Measurements from ENCODE around the gene FAM98B.

Gene FAM98B

GRCh38 chr15:38460543-38460942, 6.6 kb downstream of the FAM98B start:
- TF ChIP-seq, protein P1, sequence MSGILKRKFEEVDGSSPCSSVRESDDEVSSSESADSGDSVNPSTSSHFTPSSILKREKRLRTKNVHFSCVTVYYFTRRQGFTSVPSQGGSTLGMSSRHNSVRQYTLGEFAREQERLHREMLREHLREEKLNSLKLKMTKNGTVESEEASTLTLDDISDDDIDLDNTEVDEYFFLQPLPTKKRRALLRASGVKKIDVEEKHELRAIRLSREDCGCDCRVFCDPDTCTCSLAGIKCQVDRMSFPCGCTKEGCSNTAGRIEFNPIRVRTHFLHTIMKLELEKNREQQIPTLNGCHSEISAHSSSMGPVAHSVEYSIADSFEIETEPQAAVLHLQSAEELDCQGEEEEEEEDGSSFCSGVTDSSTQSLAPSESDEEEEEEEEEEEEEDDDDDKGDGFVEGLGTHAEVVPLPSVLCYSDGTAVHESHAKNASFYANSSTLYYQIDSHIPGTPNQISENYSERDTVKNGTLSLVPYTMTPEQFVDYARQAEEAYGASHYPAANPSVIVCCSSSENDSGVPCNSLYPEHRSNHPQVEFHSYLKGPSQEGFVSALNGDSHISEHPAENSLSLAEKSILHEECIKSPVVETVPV (CRISPR knock-in tag; IDR thresholded peaks at IDR 0.05): no peak
- TF ChIP-seq ESRRG (CRISPR knock-in tag; IDR thresholded peaks at IDR 0.05): no peak
- no peak for TF ChIP-seq BACH2 (CRISPR knock-in tag; IDR thresholded peaks at IDR 0.05; ENCODE audit: borderline replicate concordance)
- TF ChIP-seq POU6F1 (CRISPR knock-in tag; IDR thresholded peaks at IDR 0.05; ENCODE audit: borderline replicate concordance, low read depth): no peak
- TF ChIP-seq ZNF8 (CRISPR knock-in tag; IDR thresholded peaks at IDR 0.05): no peak
- TF ChIP-seq ZFP30 (CRISPR knock-in tag; IDR thresholded peaks at IDR 0.05): no peak
- no peak for TF ChIP-seq CSDC2 (CRISPR knock-in tag; IDR thresholded peaks at IDR 0.05)
- TF ChIP-seq TCF4 (CRISPR knock-in tag; IDR thresholded peaks at IDR 0.05; ENCODE audit: borderline replicate concordance): no peak
- TF ChIP-seq OSR1 (CRISPR knock-in tag; IDR thresholded peaks at IDR 0.05): no peak
- TF ChIP-seq ZNF70 (CRISPR knock-in tag; IDR thresholded peaks at IDR 0.05): no peak
- no peak for TF ChIP-seq RARB (CRISPR knock-in tag; IDR thresholded peaks at IDR 0.05)
- TF ChIP-seq, protein P2, sequence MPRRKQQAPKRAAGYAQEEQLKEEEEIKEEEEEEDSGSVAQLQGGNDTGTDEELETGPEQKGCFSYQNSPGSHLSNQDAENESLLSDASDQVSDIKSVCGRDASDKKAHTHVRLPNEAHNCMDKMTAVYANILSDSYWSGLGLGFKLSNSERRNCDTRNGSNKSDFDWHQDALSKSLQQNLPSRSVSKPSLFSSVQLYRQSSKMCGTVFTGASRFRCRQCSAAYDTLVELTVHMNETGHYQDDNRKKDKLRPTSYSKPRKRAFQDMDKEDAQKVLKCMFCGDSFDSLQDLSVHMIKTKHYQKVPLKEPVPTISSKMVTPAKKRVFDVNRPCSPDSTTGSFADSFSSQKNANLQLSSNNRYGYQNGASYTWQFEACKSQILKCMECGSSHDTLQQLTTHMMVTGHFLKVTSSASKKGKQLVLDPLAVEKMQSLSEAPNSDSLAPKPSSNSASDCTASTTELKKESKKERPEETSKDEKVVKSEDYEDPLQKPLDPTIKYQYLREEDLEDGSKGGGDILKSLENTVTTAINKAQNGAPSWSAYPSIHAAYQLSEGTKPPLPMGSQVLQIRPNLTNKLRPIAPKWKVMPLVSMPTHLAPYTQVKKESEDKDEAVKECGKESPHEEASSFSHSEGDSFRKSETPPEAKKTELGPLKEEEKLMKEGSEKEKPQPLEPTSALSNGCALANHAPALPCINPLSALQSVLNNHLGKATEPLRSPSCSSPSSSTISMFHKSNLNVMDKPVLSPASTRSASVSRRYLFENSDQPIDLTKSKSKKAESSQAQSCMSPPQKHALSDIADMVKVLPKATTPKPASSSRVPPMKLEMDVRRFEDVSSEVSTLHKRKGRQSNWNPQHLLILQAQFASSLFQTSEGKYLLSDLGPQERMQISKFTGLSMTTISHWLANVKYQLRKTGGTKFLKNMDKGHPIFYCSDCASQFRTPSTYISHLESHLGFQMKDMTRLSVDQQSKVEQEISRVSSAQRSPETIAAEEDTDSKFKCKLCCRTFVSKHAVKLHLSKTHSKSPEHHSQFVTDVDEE (CRISPR knock-in tag; IDR thresholded peaks at IDR 0.05): no peak
- TF ChIP-seq GLIS3 (CRISPR knock-in tag; IDR thresholded peaks at IDR 0.05): no peak
- TF ChIP-seq ZNF565 (CRISPR knock-in tag; conservative IDR thresholded peaks at IDR 0.05; ENCODE audit: low read depth): no peak
- no peak for TF ChIP-seq TOX (CRISPR knock-in tag; IDR thresholded peaks at IDR 0.05; ENCODE audit: borderline replicate concordance)
- no peak for TF ChIP-seq PATZ1 (CRISPR knock-in tag; IDR thresholded peaks at IDR 0.05; ENCODE audit: borderline replicate concordance)
- TF ChIP-seq, protein P3, sequence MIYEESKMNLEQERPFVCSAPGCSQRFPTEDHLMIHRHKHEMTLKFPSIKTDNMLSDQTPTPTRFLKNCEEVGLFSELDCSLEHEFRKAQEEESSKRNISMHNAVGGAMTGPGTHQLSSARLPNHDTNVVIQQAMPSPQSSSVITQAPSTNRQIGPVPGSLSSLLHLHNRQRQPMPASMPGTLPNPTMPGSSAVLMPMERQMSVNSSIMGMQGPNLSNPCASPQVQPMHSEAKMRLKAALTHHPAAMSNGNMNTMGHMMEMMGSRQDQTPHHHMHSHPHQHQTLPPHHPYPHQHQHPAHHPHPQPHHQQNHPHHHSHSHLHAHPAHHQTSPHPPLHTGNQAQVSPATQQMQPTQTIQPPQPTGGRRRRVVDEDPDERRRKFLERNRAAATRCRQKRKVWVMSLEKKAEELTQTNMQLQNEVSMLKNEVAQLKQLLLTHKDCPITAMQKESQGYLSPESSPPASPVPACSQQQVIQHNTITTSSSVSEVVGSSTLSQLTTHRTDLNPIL (CRISPR knock-in tag; IDR thresholded peaks at IDR 0.05; ENCODE audit: low read depth): no peak
- TF ChIP-seq ZFP3 (CRISPR knock-in tag; IDR thresholded peaks at IDR 0.05): no peak
- TF ChIP-seq SNAI2 (CRISPR knock-in tag; IDR thresholded peaks at IDR 0.05): no peak
- no peak for TF ChIP-seq PPARA (CRISPR knock-in tag; IDR thresholded peaks at IDR 0.05; ENCODE audit: borderline replicate concordance)
- no peak for ATAC-seq

DNA sequence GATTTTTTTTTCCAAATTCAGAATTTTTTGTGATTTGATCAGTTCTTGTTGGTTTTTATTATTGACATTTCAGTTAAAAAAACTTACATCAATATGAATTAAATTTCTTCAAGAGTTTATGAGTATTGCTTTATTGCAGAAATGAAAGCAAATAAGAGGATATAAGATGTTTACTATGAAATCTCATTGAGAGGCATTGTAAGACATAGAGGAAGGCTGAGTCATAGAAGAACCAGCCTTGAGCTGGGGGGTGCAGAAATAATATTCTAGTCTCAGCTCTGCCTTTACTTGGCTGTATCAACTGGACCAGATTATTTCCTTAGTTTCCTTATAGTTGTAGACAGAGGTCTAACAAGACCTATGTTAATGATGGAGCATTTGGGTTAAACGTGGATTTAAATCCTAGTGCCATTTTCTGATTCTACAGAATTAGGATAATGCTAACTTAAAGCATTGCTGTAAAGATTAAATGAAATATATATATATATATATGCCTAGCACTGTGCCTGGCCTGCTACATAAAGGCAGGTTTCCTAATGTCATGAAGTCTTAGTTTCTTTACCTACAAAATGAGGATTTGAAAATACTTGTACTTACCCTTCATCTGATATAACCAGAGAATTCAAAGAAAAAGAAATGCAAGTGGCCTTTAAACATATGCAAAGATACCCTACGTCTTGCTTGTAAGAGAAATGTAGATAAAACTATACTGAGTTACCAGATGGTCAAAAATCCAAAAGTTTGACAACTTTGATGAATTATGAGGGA, 7.3 kb downstream of the FAM98B start:
- ATAC-seq: no peak
- TF ChIP-seq ISL1 (CRISPR knock-in tag; IDR thresholded peaks at IDR 0.05): no peak
- no peak for TF ChIP-seq SNAI2 (CRISPR knock-in tag; IDR thresholded peaks at IDR 0.05)
- no peak for TF ChIP-seq ZNF8 (CRISPR knock-in tag; IDR thresholded peaks at IDR 0.05)
- TF ChIP-seq PPARA (CRISPR knock-in tag; IDR thresholded peaks at IDR 0.05; ENCODE audit: borderline replicate concordance): no peak
- TF ChIP-seq OSR1 (CRISPR knock-in tag; IDR thresholded peaks at IDR 0.05): no peak
- TF ChIP-seq ESRRG (CRISPR knock-in tag; IDR thresholded peaks at IDR 0.05): no peak

DNA sequence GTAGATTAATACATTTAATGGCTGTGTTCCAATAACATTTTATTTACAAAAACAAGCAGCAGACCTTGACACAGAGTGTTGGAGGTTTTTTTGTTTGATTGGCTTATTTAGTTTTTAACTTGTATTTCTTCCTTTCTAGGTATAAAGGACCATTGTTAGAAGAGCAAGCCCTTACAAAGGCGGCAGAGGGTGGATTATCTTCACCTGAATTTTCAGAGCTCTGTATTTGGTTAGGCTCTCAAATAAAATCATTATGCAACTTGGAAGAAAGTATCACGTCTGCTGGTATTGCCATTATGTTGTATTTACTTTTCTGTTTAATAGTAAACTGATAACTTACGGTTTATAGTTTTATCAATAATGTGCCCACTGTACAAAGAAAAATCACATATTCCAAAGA, 10.0 kb downstream of the FAM98B start:
- TF ChIP-seq ZNF8 (CRISPR knock-in tag; IDR thresholded peaks at IDR 0.05) (no peak), OSR1 (CRISPR knock-in tag; IDR thresholded peaks at IDR 0.05) (no peak), ZC3H10 (CRISPR knock-in tag; IDR thresholded peaks at IDR 0.05) (no peak), ARNTL (CRISPR knock-in tag; IDR thresholded peaks at IDR 0.05; ENCODE audit: borderline replicate concordance, low read depth) (no peak), ZFP3 (CRISPR knock-in tag; IDR thresholded peaks at IDR 0.05) (no peak)
- no peak for ATAC-seq
